HG03575 (cell line): ENCODE measurements around the gene PIK3C2B.

Experiments used
- ATAC-seq: cut with Tn5 transposase; IDR thresholded peaks from one replicate; pipeline ENCODE4 v1.9.1; 2021; ENCODE audit not compliant: unreplicated experiment, insufficient number of reproducible peaks, low FRiP score; ENCODE audit errors: extremely low read depth

The PIK3C2B gene

GRCh38 chr1:204464187-204464631, 30.4 kb downstream of the PIK3C2B start:
- ATAC-seq: no peak

GRCh38 chr1:204463125-204464060, 31.2 kb downstream of the PIK3C2B start:
- ATAC-seq: no peak

GRCh38 chr1:204462229-204462561, 32.4 kb downstream of the PIK3C2B start:
- ATAC-seq: no peak

GRCh38 chr1:204461331-204462228, 33.0 kb downstream of the PIK3C2B start:
- ATAC-seq: no peak

- no peak for ATAC-seq
Observed at GRCh38 chr1:204460346-204460745, 34.3 kb downstream of the PIK3C2B start.

- no peak for ATAC-seq
Observed at GRCh38 chr1:204459706-204460105, 34.9 kb downstream of the PIK3C2B start.

GRCh38 chr1:204457666-204458065, 36.9 kb downstream of the PIK3C2B start:
- no peak for ATAC-seq

GRCh38 chr1:204456826-204457442, 37.7 kb downstream of the PIK3C2B start:
- no peak for ATAC-seq

- no peak for ATAC-seq
Observed at GRCh38 chr1:204455831-204456145, 38.8 kb downstream of the PIK3C2B start.

- no peak for ATAC-seq
Observed at GRCh38 chr1:204455063-204455830, 39.4 kb downstream of the PIK3C2B start.

- no peak for ATAC-seq
Observed at GRCh38 chr1:204454476-204454875, 40.1 kb downstream of the PIK3C2B start.

GRCh38 chr1:204453141-204453772, 41.3 kb downstream of the PIK3C2B start:
- ATAC-seq: peak; percentile 67

GRCh38 chr1:204451352-204452124, 43.1 kb downstream of the PIK3C2B start:
- ATAC-seq: no peak

GRCh38 chr1:204450461-204451257, 43.9 kb downstream of the PIK3C2B start:
- no peak for ATAC-seq

GRCh38 chr1:204449678-204450280, 44.8 kb downstream of the PIK3C2B start:
- no peak for ATAC-seq

GRCh38 chr1:204448991-204449677, 45.5 kb downstream of the PIK3C2B start:
- ATAC-seq: no peak
